ENCODE measurements around the gene CHIC2. TPM values are rescaled to one million over a fixed set of nuclear protein-coding genes. Genes with fewer than 3 reads are reported as not detected.

Gene CHIC2
- total and polyA plus RNA-seq, 4 experiments from 2014 or later = 45.3 to 120 (median 49.6) TPM

DNA sequence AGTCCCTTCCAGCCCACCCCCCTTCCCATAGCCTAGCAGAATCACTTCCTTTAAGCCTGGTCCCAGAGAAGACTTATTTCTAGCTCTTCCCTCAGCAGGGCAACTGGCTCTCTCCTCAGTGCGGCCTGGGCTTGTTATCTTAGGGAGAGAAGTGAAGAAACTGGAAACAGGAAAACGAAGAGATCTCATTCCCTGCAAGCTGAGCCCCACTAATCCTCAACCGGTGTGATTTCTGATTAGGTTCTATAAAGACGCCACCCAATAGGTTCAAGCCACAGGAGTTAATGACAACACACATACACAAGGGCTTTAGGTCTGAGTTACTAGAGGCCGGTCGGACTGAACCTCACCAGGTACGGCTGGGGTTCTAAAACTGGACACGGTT is 38.8 kb upstream of the CHIC2 start:
- Histone ChIP-seq H3K27me3 (ENCODE audit: insufficient read depth, low read length) (peaks cover 73% of the 10 kb centered on the region), H3K4me3 (ENCODE audit: low read length in 2 of 2) (no peak overlapping the region), H3K4me1 (ENCODE audit: insufficient read depth, low read length) (peaks cover 32% of the 10 kb centered on the region), H3K9me3 (ENCODE audit: control insufficient read depth in 1 of 2, low read length in 2 of 2) (no peaks in the 10 kb centered on the region), H3K36me3 (ENCODE audit: insufficient read depth, low read length) (no peaks in the 10 kb centered on the region), H3K27ac (ENCODE audit: low read depth, low read length) (no peak overlapping the region)
- Mint-ChIP-seq H3K4me1 (peaks cover 28 to 59% (median 42%) of the 10 kb centered on the region in 4 donors), H3K27ac (no peak overlapping the region), H3K27me3 (peaks cover 74 to 78% of the 10 kb centered on the region in 2 donors), H3K36me3 (no peaks in the 10 kb centered on the region), H3K9me3 (no peaks in the 10 kb centered on the region), H3K4me3 (peak overlapping the region in 1 of 8 donors; percentile 17)
- ChIA-PET POLR2A (ENCODE audit: partially characterized antibody) (interaction anchor here (0.6 kb wide), 1 partner anchor 18 kb away, joined by 3 read pairs; no protein-coding TSS in a partner anchor), CTCF (ENCODE audit: partially characterized antibody) (no interaction called here)
- DNase-seq = no peak
- intact Hi-C loops (cut with micrococcal nuclease) = no loop called here

DNA sequence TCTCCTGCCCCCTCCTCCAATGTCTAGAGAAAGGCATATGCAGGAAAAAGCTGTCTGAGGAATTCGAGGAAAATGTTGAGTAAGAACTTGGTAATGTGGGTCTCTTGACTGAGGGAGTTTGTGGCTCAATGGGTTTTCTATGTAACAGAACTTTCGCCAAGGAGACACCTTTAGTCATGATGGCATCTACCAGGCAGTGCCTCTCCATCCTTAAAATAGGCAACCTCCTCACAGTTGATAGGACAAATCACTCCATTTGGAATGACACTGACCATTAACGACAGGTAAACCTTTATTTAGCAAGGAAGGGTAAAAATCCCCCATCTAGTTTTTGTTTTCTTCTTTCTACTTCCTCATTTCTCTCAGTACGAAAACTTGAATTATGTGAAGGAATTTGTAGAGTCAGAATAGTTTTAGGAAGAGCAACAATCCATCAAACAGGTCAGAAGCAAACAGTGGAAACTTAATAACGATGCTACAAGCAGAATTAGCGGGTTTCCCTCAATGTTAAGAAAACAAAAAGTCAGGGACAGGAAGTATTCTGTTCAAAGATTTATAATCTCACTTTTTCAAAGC is 38.2 kb upstream of the CHIC2 start:
- Mint-ChIP-seq H3K9me3 (no peaks in the 10 kb centered on the region), H3K27ac (peak overlapping the region in 1 of 7 donors; percentile 58), H3K4me1 (peaks cover 25 to 60% (median 39%) of the 10 kb centered on the region in 4 donors), H3K36me3 (no peaks in the 10 kb centered on the region), H3K4me3 (peak overlapping the region in 3 of 8 donors; percentile 2 to 45 (median 42)), H3K27me3 (peaks cover 76 to 80% of the 10 kb centered on the region in 2 donors)
- peaks cover 76% of the 10 kb centered on the region for H3K27me3 ChIP-seq (ENCODE audit: insufficient read depth, low read length)
- no peaks in the 10 kb centered on the region for H3K9me3 ChIP-seq (ENCODE audit: control insufficient read depth in 1 of 2, low read length in 2 of 2)
- DNase-seq = no peak
- peaks cover 28% of the 10 kb centered on the region for H3K4me1 ChIP-seq (ENCODE audit: insufficient read depth, low read length)
- ChIA-PET POLR2A (ENCODE audit: partially characterized antibody) (no interaction called here), CTCF (ENCODE audit: partially characterized antibody) (no interaction called here)
- no peak overlapping the region for H3K27ac ChIP-seq (ENCODE audit: low read depth, low read length)
- intact Hi-C loops (cut with micrococcal nuclease) = no loop called here
- no peak overlapping the region for H3K4me3 ChIP-seq (ENCODE audit: low read length in 2 of 2)
- no peaks in the 10 kb centered on the region for H3K36me3 ChIP-seq (ENCODE audit: insufficient read depth, low read length)

DNA sequence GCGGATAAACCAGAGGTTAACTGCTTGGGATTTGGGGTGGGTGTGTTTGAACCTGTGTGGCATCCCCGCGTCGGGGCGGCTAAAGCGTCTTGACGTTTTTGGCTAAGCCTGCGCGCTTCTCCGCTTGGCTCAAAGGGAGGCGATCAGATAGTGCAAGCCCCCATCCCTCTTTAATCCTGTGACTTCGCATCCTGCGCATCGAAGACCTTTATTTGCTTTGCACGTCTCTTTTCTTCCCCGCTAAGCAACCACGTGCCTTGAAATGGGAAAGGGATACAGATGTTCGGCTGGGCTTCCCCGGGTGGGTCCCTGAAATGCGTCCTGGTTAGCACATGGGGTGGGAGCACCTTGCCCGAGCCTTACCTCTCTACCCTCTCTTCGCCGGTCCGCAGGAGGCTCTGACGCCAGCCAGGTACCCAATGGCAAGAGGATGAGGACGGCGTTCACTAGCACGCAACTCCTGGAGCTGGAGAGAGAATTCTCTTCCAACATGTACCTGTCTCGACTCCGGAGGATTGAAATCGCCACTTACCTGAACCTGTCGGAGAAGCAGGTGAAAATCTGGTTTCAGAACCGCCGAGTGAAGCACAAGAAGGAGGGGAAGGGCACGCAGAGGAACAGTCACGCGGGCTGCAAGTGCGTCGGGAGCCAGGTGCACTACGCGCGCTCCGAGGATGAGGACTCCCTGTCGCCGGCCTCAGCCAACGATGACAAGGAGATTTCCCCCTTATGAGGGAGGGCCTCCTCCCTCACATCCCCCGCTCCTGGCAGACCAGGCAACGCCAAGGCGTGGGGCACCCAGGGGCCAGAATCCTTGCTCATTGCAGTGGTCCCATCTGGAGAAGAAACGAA is 37.0 kb upstream of the CHIC2 start:
- Mint-ChIP-seq H3K27me3 (peaks cover 79 to 81% of the 10 kb centered on the region in 2 donors), H3K9me3 (no peaks in the 10 kb centered on the region), H3K27ac (peak overlapping the region in 1 of 7 donors; percentile 59), H3K36me3 (no peaks in the 10 kb centered on the region), H3K4me3 (peak overlapping the region; percentile 52 to 84 (median 69)), H3K4me1 (peaks cover 23 to 62% (median 36%) of the 10 kb centered on the region in 4 donors)
- H3K27me3 ChIP-seq (ENCODE audit: insufficient read depth, low read length) = peaks cover 81% of the 10 kb centered on the region
- H3K9me3 ChIP-seq (ENCODE audit: control insufficient read depth in 1 of 2, low read length in 2 of 2) = no peaks in the 10 kb centered on the region
- intact Hi-C loops (cut with micrococcal nuclease) = no loop called here
- H3K4me1 ChIP-seq (ENCODE audit: insufficient read depth, low read length) = peaks cover 28% of the 10 kb centered on the region
- ChIA-PET POLR2A (ENCODE audit: partially characterized antibody) (no interaction called here), CTCF (ENCODE audit: partially characterized antibody) (no interaction called here)
- no peak overlapping the region for H3K27ac ChIP-seq (ENCODE audit: low read depth, low read length)
- DNase-seq = no peak
- H3K4me3 ChIP-seq (ENCODE audit: low read length in 2 of 2) = peak overlapping the region in 1 of 2 donors; percentile 31
- H3K36me3 ChIP-seq (ENCODE audit: insufficient read depth, low read length) = no peaks in the 10 kb centered on the region

DNA sequence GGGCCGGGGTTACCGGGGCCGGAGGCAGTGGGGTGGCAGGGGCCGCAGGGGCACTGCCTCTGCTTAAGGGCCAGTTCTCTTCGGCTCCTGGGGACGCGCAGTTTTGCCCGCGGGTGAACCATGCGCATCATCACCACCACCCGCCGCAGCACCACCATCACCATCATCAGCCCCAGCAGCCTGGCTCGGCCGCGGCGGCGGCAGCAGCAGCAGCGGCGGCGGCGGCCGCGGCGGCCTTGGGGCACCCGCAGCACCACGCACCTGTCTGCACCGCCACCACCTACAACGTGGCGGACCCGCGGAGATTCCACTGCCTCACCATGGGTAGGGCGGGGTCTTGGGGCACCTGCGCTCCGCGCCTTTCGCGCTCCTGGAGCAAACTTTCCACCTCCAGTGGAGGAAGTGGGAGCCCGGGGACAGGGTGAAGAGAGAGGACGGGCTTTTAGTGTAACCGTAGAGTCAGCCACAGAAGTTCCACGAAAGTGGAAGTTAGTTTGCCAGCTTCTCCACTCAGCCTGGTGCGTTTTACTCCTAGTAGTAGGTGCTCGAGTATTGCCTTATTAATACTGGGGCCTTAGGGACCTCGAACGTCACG is 36.3 kb upstream of the CHIC2 start:
- Histone ChIP-seq H3K27ac (ENCODE audit: low read depth, low read length) (no peak overlapping the region), H3K4me3 (ENCODE audit: low read length in 2 of 2) (peak overlapping the region in 1 of 2 donors; percentile 31), H3K27me3 (ENCODE audit: insufficient read depth, low read length) (peaks cover 81% of the 10 kb centered on the region), H3K36me3 (ENCODE audit: insufficient read depth, low read length) (no peaks in the 10 kb centered on the region), H3K4me1 (ENCODE audit: insufficient read depth, low read length) (peaks cover 28% of the 10 kb centered on the region), H3K9me3 (ENCODE audit: control insufficient read depth in 1 of 2, low read length in 2 of 2) (no peaks in the 10 kb centered on the region)
- CTCF ChIA-PET (ENCODE audit: partially characterized antibody) = no interaction called here
- Mint-ChIP-seq H3K4me3 (peak overlapping the region; percentile 52 to 85 (median 69)), H3K27ac (peak overlapping the region in 1 of 7 donors; percentile 59), H3K9me3 (no peaks in the 10 kb centered on the region), H3K4me1 (peaks cover 23 to 67% (median 36%) of the 10 kb centered on the region in 4 donors), H3K36me3 (no peaks in the 10 kb centered on the region), H3K27me3 (peaks cover 82 to 83% of the 10 kb centered on the region in 2 donors)
- intact Hi-C loops (cut with micrococcal nuclease) = no loop called here
- POLR2A ChIA-PET (ENCODE audit: partially characterized antibody) = no interaction called here
- peak in 1 of 5 donors; percentile 43 for DNase-seq

DNA sequence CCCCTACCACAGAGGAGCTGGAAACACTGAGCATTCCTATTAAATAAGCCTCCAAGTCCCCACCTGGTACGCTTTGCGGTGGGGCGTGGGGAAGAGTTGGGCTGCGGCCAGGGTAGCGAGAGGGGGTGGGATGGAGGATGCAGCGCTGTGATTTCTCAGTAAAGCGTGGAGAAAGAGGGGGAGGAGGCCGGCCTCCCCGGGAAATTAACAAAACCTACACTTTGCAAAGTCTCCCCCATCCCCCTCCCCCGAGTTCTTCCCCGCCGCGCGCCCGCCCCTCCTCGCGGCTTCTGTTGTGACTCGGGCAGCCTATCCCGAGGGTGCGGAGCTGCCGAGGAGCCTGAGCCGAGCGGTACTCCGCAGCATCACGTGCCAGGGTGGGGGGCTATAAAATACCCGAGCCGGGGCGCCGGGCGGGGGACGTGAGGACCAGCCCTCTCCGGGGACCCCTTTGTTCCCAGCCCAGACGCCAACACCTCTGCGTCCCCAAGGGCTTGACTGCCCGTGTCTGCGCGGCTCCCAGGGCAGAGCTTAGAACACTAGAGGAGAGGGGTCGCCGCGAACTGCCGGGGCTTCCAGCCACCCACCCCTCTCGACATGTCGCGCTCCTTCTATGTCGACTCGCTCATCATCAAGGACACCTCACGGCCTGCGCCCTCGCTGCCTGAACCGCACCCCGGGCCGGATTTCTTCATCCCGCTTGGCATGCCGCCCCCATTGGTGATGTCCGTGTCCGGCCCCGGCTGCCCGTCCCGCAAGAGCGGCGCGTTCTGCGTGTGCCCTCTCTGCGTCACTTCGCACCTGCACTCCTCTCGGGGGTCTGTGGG is 35.6 kb upstream of the CHIC2 start, which contains the start of gene GSX2:
Gene GSX2 (plus strand): TSS at position 416 of the 827 bp plus-strand sequence. CDS start 182 bp downstream, at position 598.
- peak within 1 kb of the TSS in 1 of 7 donors; percentile 59 for H3K27ac Mint-ChIP-seq
- H3K4me3 Mint-ChIP-seq = peak within 1 kb of the TSS; percentile 68 to 85 (median 72)
- ChIA-PET POLR2A (ENCODE audit: partially characterized antibody) (no interaction called here), CTCF (ENCODE audit: partially characterized antibody) (no interaction called here)
- peaks cover 0 to under 1% (median 0%) of the 10 kb centered on the region in 8 donors for H3K9me3 Mint-ChIP-seq
- Histone ChIP-seq H3K36me3 (ENCODE audit: insufficient read depth, low read length) (no peaks in the 10 kb centered on the region), H3K4me1 (ENCODE audit: insufficient read depth, low read length) (peaks cover 28% of the 10 kb centered on the region), H3K4me3 (ENCODE audit: low read length in 2 of 2) (peak within 1 kb of the TSS in 1 of 2 donors; percentile 31), H3K9me3 (ENCODE audit: control insufficient read depth in 1 of 2, low read length in 2 of 2) (no peaks in the 10 kb centered on the region), H3K27ac (ENCODE audit: low read depth, low read length) (no peak within 1 kb of the TSS), H3K27me3 (ENCODE audit: insufficient read depth, low read length) (peaks cover 81% of the 10 kb centered on the region)
- H3K36me3 Mint-ChIP-seq = no peaks in the 10 kb centered on the region
- H3K27me3 Mint-ChIP-seq = peaks cover 85 to 86% of the 10 kb centered on the region in 2 donors
- intact Hi-C loops (cut with micrococcal nuclease) = loop anchor here (10.0 kb wide), 1 partner anchor 1445 kb away; the partner anchor contains the start of gene USP46
- H3K4me1 Mint-ChIP-seq = peaks cover 23 to 67% (median 36%) of the 10 kb centered on the region in 4 donors
- DNase-seq = peak in 1 of 5 donors; percentile 42

DNA sequence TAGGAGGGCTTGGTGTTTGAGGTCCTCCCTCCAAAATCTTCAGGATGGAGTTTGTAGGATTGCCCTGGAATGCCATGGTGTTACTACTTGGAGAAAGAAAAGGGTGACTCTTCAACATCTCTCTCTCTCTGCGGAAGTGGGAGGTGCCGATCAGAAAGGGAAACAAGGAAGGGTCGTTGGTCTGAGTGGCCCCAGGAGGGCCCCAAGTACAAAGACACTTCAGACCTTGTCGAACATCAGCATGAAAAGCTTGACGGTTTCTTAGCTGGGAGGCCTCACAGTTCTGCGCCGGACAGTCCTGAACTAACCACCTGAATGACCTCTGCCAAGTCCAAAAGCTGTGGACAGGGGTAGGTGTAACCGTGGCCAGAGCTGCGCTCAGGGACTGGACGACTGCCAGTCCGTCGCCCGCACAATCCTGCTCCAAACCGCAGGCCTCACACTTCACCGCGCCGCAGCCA is 34.9 kb upstream of the CHIC2 start:
- no peak for DNase-seq
- Histone ChIP-seq H3K27me3 (ENCODE audit: insufficient read depth, low read length) (peaks cover 81% of the 10 kb centered on the region), H3K4me1 (ENCODE audit: insufficient read depth, low read length) (peaks cover 28% of the 10 kb centered on the region), H3K36me3 (ENCODE audit: insufficient read depth, low read length) (no peaks in the 10 kb centered on the region), H3K4me3 (ENCODE audit: low read length in 2 of 2) (peak overlapping the region in 1 of 2 donors; percentile 31), H3K27ac (ENCODE audit: low read depth, low read length) (no peak overlapping the region), H3K9me3 (ENCODE audit: control insufficient read depth in 1 of 2, low read length in 2 of 2) (no peaks in the 10 kb centered on the region)
- Mint-ChIP-seq H3K9me3 (peaks cover 0 to 3% (median 0%) of the 10 kb centered on the region in 8 donors), H3K27ac (peak overlapping the region in 1 of 7 donors; percentile 13), H3K36me3 (no peaks in the 10 kb centered on the region), H3K4me3 (peak overlapping the region; percentile 63 to 85 (median 72)), H3K27me3 (peaks cover 81 to 83% of the 10 kb centered on the region in 2 donors), H3K4me1 (peaks cover 23 to 67% (median 34%) of the 10 kb centered on the region in 4 donors)
- intact Hi-C loops (cut with micrococcal nuclease) = loop anchor here (10.0 kb wide), 1 partner anchor 1445 kb away; the partner anchor contains the start of gene USP46
- ChIA-PET CTCF (ENCODE audit: partially characterized antibody) (no interaction called here), POLR2A (ENCODE audit: partially characterized antibody) (no interaction called here)

Measured in CD4-positive, alpha-beta memory T cell (primary cell).